Central memory CD8-positive, alpha-beta T cell (primary cell): ENCODE results near the gene PLEKHG5.
"Not testable (repeated sequence)": the region's sequence is repeated elsewhere in the genome, so short reads cannot be mapped to it uniquely, and the experiment has no call there.

Experiments
- ATAC-seq: fragments of 150-1000 bp; cut with Tn5 transposase; replicated peaks from 2 replicates; pipeline ENCODE4 v1.10.0; 2022; ENCODE audit warnings: mild to moderate bottlenecking, moderate FRiP score, moderate number of reproducible peaks; ENCODE audit not compliant: poor library complexity, severe bottlenecking; ENCODE audit errors: extremely low read depth
- DNase-seq, 2 donors: peaks; one replicate each; pipeline ENCODE4 v3.0.0; 2021; ENCODE audit warnings: low spot score in 2 of 2
- H3K27ac Mint-ChIP-seq: one replicate; pipeline ENCODE4 v1.8.0; 2022; ENCODE audit warnings: low read depth, mild to moderate bottlenecking, moderate library complexity, mixed read lengths
- H3K27me3 Mint-ChIP-seq: one replicate; pipeline ENCODE4 v1.8.0; 2022; ENCODE audit warnings: mixed read lengths
- H3K36me3 Mint-ChIP-seq: one replicate; pipeline ENCODE4 v1.8.0; 2022; ENCODE audit warnings: mild to moderate bottlenecking, moderate library complexity, mixed read lengths; ENCODE audit not compliant: insufficient read depth
- H3K4me1 Mint-ChIP-seq: one replicate; pipeline ENCODE4 v1.8.0; 2022; ENCODE audit warnings: mixed read lengths
- H3K4me3 Mint-ChIP-seq: one replicate; pipeline ENCODE4 v1.8.0; 2022; ENCODE audit warnings: mild to moderate bottlenecking, moderate library complexity, mixed read lengths
- H3K9me3 Mint-ChIP-seq: one replicate; pipeline ENCODE4 v1.8.0; 2022; ENCODE audit warnings: mixed read lengths

Gene PLEKHG5

DNA sequence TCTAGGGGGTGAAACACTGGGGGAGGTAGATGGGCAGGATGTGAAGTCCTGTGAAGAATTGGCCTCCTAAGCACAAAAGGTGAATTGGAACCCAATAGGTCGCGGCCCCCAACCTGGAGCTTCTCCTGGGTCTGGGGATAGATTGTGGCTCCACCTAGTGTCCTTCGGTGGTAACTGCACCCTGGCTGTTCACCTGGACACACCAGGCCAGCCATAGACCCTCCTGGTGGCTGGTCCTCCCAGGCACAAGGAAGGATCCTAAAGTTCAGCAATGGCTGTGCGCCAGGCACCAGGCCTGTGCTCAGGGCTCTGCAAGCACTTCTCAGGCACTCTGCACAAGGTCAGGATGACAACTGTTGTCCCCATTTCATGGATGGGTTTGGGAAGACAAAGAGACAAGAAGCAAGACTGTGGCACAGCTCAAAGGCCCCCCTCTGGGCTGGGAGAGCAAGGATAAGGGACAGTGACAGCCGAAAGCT, 53.4 kb downstream of the PLEKHG5 start:
- peaks cover 2% of the 10 kb centered on the region for H3K36me3 Mint-ChIP-seq
- no peaks in the 10 kb centered on the region for H3K9me3 Mint-ChIP-seq
- H3K4me3 Mint-ChIP-seq, result peak overlapping the region; percentile 15
- peaks cover 48% of the 10 kb centered on the region for H3K27me3 Mint-ChIP-seq
- DNase-seq (peak; percentile 51 to 61), ATAC-seq (no peak)
- peaks cover 15% of the 10 kb centered on the region for H3K4me1 Mint-ChIP-seq
- H3K27ac Mint-ChIP-seq, result no peak overlapping the region

DNA sequence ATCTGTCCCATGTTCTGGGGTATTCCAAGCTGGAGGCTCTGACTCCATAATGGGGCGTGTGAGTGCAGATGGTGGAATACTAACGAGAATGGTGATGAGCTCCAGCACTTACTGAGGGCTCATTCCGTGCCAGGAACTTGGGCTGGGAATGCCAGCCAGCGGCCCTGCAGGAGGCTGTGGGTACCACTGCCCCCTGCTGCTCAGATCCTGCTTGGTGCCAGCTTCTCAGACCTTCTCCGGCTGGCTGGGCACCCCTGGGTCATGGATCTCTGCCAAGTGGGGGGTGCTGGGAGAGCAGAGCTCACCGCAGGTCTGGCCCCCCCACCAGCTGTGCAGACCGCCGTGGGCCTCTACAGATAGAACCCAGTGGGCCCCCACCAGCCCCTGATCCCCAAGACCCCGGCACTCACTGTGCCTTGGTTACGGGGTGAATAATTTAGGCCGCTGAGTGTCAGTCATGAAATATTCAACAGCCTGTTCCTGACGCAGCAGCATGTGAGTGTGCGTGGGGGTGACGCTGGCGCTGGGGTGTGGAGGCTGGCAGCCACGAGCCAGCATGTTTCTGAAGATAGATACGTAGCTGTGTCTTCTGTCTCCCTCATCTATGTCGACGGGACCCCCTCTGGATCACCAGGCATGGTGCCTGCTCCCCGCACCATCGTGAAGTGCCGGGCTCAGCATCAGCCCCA, 54.3 kb downstream of the PLEKHG5 start:
- DNase-seq, H3K27ac Mint-ChIP-seq, H3K9me3 Mint-ChIP-seq, H3K36me3 Mint-ChIP-seq, ATAC-seq, H3K4me3 Mint-ChIP-seq: not testable (repeated sequence)
- Mint-ChIP-seq H3K4me1 (peaks cover 15% of the 10 kb centered on the region), H3K27me3 (peaks cover 47% of the 10 kb centered on the region)

DNA sequence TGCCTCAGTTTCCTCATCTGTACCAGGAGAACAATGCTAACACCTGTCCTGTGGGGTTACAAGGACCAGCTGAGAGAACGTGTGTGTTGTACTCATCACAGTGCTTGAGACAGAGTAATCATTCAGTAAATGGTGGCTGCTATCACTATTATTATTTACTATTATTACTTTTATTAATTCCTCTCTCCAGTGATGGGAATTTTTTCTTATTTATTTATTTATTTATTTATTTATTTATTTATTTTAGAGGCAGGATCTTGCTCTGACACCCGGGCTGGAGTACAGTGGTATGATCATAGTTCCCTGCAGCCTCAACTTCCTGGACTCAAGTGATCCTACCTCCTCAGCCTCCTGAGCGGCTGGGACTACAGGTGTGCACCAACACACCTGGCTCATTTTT, 55.2 kb downstream of the PLEKHG5 start:
- ATAC-seq, H3K36me3 Mint-ChIP-seq, H3K4me3 Mint-ChIP-seq, DNase-seq, H3K9me3 Mint-ChIP-seq, H3K27ac Mint-ChIP-seq: not testable (repeated sequence)
- H3K4me1 Mint-ChIP-seq, result peaks cover 15% of the 10 kb centered on the region
- H3K27me3 Mint-ChIP-seq, result peaks cover 39% of the 10 kb centered on the region

DNA sequence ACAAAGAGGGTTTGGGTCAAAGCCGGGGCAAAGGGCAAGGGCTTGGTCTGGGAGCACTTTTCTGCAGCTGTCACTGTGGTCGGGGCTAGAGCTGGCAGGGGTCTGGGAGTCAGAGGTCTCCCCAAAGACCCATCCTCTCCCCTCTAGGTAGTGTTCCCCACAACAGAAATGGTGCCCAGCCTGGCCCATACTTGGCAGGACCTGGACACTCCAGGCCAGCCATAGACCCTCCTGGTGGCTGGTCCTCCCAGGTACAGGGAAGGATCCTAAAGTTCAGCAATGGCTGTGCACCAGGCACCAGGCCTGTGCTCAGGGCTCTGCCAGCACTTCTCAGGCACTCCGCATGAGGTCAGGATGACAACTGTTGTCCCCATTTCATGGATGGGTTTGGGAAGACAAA, 55.9 kb downstream of the PLEKHG5 start:
- Mint-ChIP-seq H3K4me3 (no peak overlapping the region), H3K9me3 (no peaks in the 10 kb centered on the region), H3K36me3 (peaks cover 2% of the 10 kb centered on the region), H3K27ac (no peak overlapping the region), H3K4me1 (peaks cover 15% of the 10 kb centered on the region), H3K27me3 (peaks cover 38% of the 10 kb centered on the region)
- ATAC-seq, result no peak
- DNase-seq, result no peak

DNA sequence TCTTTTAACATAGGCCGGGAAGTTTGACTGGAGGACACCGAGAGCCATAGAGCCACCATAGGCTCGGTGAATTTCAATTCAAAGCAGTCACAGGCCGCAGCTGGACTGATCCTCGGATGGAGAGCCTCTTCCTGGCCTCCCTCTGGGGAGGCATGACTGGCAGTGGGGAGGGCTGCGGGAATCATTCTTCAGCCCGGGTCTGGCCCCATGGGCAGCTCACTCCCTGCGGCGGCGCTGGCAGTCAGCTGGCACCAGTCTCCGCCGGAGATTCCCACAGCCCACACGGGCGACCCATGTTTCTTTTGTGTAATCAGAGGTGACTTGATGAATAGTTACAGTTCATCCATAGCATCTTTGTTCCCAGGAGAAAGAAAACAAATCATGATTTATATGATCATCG, 56.3 kb downstream of the PLEKHG5 start:
- Mint-ChIP-seq H3K27ac (no peak overlapping the region), H3K4me3 (no peak overlapping the region), H3K36me3 (peaks cover 2% of the 10 kb centered on the region), H3K27me3 (peaks cover 43% of the 10 kb centered on the region), H3K4me1 (peaks cover 15% of the 10 kb centered on the region), H3K9me3 (no peaks in the 10 kb centered on the region)
- ATAC-seq, result no peak
- no peak for DNase-seq

DNA sequence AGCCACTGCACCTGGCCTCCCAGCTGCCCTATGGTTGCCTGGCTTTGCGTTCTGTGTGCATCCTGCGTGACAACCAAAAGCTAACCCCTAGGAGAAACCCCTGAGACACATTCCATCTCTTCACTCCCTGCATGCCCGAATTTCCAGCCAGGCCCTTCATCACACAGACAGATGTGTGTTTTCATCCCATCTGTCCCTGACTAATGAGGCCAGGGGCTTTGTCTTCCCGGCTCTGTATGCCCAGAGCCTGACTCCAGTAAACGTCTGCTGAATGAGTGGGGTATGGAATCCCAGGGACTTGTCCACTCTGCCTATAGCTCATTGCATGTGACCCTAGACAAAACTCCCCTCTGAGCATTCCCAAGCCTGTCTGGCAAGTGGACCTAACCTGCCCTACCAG, 57.3 kb downstream of the PLEKHG5 start:
- ATAC-seq (no peak), DNase-seq (no peak)
- H3K27me3 Mint-ChIP-seq, result peaks cover 42% of the 10 kb centered on the region
- peaks cover 2% of the 10 kb centered on the region for H3K36me3 Mint-ChIP-seq
- H3K4me1 Mint-ChIP-seq, result peaks cover 9% of the 10 kb centered on the region
- no peaks in the 10 kb centered on the region for H3K9me3 Mint-ChIP-seq
- H3K4me3 Mint-ChIP-seq, result no peak overlapping the region
- H3K27ac Mint-ChIP-seq, result no peak overlapping the region

DNA sequence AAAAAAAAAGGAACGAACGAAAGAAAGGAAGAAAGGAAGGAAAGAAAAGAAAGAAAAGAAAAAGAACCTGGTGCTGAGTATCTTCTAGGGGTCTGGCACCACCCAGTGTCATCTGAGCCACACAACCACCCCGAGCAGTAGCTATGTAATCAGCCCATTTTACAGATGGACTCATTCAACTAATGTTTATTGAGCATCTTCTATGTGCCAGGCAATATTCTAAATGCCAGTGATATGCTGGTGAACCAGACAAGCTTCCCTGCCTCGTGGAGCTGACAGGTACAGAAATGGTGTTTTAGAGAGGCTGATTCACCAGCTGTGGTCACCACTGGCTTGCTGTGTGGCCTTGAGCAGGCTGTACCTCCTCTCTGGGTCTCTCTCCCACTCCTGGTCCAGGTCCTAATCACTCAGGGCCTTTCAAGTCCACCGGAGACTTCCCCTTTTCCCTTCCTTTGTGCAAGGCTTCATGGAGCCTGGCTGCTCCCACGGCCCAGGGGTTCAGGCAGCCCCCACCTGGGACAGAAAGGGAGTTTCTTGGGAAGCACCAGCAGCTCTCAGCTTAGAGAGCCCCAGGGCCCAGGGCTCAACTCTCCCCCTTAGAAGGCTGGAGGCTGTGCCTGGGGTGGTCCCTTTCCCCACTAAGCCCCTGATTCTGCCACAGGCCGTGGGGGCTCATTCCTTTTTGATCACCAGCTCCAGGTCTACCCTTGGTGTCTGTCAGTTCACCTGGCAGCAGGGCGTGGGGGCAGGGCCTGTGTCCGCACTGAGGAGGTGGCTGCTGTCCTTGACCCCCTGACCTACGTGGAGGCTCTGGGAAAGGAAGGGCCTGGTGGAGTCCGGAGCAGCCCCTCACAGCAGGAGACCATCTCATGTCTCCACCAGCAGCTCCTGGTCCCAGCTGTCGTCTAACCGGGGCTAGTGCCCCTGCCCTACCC, 59.6 kb downstream of the PLEKHG5 start:
- H3K27me3 Mint-ChIP-seq, result peaks cover 41% of the 10 kb centered on the region
- not testable (repeated sequence) for H3K4me1 Mint-ChIP-seq, DNase-seq, H3K9me3 Mint-ChIP-seq, H3K4me3 Mint-ChIP-seq, H3K27ac Mint-ChIP-seq, ATAC-seq, H3K36me3 Mint-ChIP-seq

DNA sequence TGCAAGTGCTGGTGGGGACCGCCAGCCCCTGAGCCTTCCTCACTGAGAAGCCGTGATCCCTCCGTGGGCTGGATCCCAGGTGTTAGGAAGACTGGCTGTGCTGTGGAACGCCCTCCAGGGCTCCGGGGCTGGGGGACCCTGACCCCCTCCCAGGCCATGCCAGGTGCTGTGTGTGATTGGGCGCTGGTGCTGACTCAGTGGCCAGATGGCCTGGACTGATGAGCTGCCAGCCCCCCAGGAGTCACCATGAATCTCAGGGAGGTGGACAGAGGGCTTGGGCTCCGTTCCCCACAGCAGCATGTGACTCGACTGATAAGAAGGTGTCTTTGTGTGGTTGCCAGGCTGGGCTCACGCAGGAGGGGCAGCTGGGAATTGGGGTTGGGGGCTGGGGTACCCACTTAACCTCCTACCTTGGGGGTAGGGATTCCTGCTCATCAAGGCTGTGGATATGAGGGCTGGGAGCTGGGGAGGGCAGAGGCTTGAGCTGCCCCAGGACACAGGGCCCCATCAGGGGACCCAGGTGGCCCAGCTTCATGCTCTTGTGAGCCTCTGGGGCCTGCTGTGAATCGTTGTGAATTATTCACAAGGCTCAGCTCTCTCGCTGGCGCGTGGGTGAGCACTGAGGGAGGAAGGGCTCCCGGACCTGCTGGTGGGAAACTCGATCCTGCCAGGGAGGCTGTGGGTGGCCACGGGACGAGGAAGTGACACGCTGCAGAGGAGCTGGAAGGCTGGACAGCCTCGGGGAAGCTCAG, 61.6 kb downstream of the PLEKHG5 start:
- not testable (repeated sequence) for H3K9me3 Mint-ChIP-seq, ATAC-seq, H3K36me3 Mint-ChIP-seq, H3K4me1 Mint-ChIP-seq, H3K4me3 Mint-ChIP-seq, H3K27ac Mint-ChIP-seq, DNase-seq
- H3K27me3 Mint-ChIP-seq, result peaks cover 49% of the 10 kb centered on the region

DNA sequence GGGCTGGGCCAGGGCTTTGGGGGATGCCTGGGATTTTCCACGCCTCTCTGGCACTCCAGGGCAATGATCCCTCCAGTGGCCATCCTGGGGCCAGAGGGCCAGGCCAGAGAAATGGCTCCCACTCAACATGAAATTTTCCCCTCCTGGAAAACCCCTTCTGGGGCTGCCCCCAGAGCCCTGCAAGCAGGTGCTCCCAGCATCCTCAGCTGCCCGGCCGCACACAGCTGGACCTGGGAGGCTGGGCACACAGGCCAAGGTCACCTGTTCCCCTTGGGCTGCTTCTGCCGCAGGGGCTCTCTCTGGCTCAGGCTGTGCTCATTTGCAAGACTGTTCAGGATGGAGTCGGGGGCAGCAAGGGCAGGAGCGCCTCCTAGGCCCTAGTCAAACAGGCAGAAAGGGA, 63.0 kb downstream of the PLEKHG5 start:
- peaks cover 58% of the 10 kb centered on the region for H3K27me3 Mint-ChIP-seq
- H3K9me3 Mint-ChIP-seq, ATAC-seq, H3K4me1 Mint-ChIP-seq, DNase-seq, H3K27ac Mint-ChIP-seq, H3K4me3 Mint-ChIP-seq, H3K36me3 Mint-ChIP-seq: not testable (repeated sequence)

DNA sequence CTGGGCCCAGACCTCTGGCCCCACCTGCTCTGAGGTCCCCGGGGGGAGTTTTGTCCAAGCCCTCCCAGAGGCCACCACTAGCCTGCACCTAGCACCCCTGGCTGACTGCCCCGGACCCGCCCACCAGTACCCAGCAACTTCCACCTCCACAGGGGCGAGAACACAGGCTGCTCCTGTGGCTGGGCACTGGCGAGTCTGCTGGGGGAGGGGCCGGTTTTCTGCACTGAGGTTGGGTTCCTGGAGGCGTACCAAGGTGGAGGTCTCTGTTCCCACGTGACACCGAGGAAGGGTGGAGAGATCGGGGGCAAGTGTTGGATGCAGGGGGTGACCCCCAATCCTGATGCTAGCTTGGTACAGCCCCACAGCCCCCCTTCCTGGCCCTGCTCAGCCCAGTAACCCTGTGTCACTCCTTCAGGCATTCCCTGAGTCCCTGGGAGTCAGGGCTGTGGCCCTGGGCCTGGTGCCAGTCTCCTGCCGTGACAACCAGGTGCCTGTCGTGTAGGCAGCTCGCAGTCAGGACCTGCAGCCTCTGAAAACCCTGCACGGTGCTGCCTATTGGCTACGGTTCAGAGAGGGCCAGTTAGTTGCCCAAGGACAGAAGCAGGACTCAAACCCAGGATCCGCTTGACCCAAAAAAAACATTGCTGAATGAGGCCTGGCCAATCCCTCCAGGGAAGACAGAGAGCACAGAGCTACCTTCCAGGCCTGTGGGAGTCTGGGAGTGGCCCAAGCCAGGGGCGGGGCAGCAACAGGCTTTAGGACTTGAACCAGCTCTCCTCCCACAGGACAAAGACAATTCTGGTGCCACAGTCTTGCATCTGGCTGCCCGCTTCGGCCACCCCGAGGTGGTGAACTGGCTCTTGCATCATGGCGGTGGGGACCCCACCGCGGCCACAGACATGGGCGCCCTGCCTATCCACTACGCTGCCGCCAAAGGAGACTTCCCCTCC, 63.8 kb downstream of the PLEKHG5 start:
- Mint-ChIP-seq H3K4me3 (no peak overlapping the region), H3K27me3 (peaks cover 62% of the 10 kb centered on the region), H3K27ac (no peak overlapping the region), H3K4me1 (peaks cover 7% of the 10 kb centered on the region), H3K9me3 (no peaks in the 10 kb centered on the region), H3K36me3 (no peaks in the 10 kb centered on the region)
- no peak for ATAC-seq
- DNase-seq, result no peak

DNA sequence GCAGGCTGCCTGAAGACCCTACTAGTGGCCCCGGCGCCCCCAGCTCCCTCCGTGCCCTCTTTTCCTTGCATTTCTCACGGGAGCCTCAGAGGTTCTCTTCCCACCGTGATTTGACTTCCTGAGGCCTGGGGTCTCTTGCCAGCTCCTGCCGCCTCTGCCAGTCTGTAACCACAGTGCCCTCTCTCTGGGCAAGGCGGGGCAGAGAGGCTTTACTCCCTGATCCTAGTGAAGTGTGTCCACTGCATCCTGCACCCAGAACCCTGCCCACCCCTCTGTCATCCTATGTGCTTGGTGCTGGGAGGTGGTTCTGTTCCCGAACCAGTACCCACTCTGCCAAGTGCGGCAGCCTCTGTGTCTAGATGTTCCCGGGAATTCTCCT, 64.5 kb downstream of the PLEKHG5 start:
- Mint-ChIP-seq H3K4me3 (no peak overlapping the region), H3K4me1 (peaks cover 7% of the 10 kb centered on the region), H3K36me3 (no peaks in the 10 kb centered on the region), H3K9me3 (no peaks in the 10 kb centered on the region), H3K27ac (no peak overlapping the region), H3K27me3 (peaks cover 70% of the 10 kb centered on the region)
- DNase-seq (no peak), ATAC-seq (no peak)
